ENCODE data around the gene UBE3D.

Gene UBE3D

GRCh38 chr6:83065511-83066192 is at the start of gene UBE3D:
TSS of gene UBE3D (minus strand) at chr6:83065841. CDS start at chr6:83065718, 123 bp downstream.
- peak in 1 of 2 experiments; percentile 28 for DNase-seq

- DNase-seq, result no peak
Observed at GRCh38 chr6:83114164-83114563, 48.5 kb upstream of the UBE3D start.

- DNase-seq, result no peak
Observed at GRCh38 chr6:83113258-83113657, 47.6 kb upstream of the UBE3D start.

GRCh38 chr6:83108378-83108777 is 42.7 kb upstream of the UBE3D start:
- no peak for DNase-seq

- DNase-seq, result no peak
Observed at GRCh38 chr6:83098589-83098988, 32.9 kb upstream of the UBE3D start.

- DNase-seq, result no peak
Observed at GRCh38 chr6:83097675-83098074, 32.0 kb upstream of the UBE3D start.

- no peak for DNase-seq
Observed at GRCh38 chr6:83097204-83097603, 31.6 kb upstream of the UBE3D start.

- no peak for DNase-seq
Observed at GRCh38 chr6:83096791-83097190, 31.1 kb upstream of the UBE3D start.

GRCh38 chr6:83092756-83093399 is 27.2 kb upstream of the UBE3D start:
- DNase-seq, result no peak

GRCh38 chr6:83086751-83087150 is 21.1 kb upstream of the UBE3D start:
- DNase-seq, result no peak

GRCh38 chr6:83083476-83083875 is 17.8 kb upstream of the UBE3D start:
- no peak for DNase-seq

GRCh38 chr6:83073615-83074014 is 8.0 kb upstream of the UBE3D start:
- no peak for DNase-seq

- DNase-seq, result no peak
Observed at GRCh38 chr6:83072726-83073125, 7.1 kb upstream of the UBE3D start.

- DNase-seq, result no peak
Observed at GRCh38 chr6:83071707-83072106, 6.1 kb upstream of the UBE3D start.

- DNase-seq, result no peak
Observed at GRCh38 chr6:83071023-83071422, 5.4 kb upstream of the UBE3D start.

- no peak for DNase-seq
Observed at GRCh38 chr6:83069633-83070032, 4.0 kb upstream of the UBE3D start.

- DNase-seq, result no peak
Observed at GRCh38 chr6:83068616-83069015, 3.0 kb upstream of the UBE3D start.

GRCh38 chr6:83067448-83068439 is 2.1 kb upstream of the UBE3D start, which contains the start of gene DOP1A:
TSS of gene DOP1A (plus strand) at chr6:83067671. CDS start at chr6:83096978, 29,307 bp downstream.
- peak; percentile 14 to 76 for DNase-seq

GRCh38 chr6:83062225-83062624 is 3.4 kb downstream of the UBE3D start:
- no peak for DNase-seq

- no peak for DNase-seq
Observed at GRCh38 chr6:83061190-83061589, 4.5 kb downstream of the UBE3D start.

- no peak for DNase-seq
Observed at GRCh38 chr6:83057705-83058321, 7.8 kb downstream of the UBE3D start.

- DNase-seq, result no peak
Observed at GRCh38 chr6:83055366-83055964, 10.2 kb downstream of the UBE3D start.
